Right kidney (tissue), 9 donors: ENCODE data around the gene FNDC8.
"Not testable (repeated sequence)": the region's sequence is repeated elsewhere in the genome, so short reads cannot be mapped to it uniquely, and the experiment has no call there.

Source experiments
- DNase-seq: peaks from one replicate; pipeline ENCODE4 v3.0.0-alpha.2; 2016
- long read RNA-seq, 8 donors: transcript quantifications; one replicate each; lab custom pipeline, GENCODE V29; 2026

The FNDC8 gene
- long read RNA-seq, donor 1, result 0 reads
- long read RNA-seq, donor 2, result 0 reads
- long read RNA-seq, donor 3, result 0 reads
- long read RNA-seq, donor 4, result 0 reads
- long read RNA-seq, donor 5, result 0 reads
- long read RNA-seq, donor 6, result 0 reads
- long read RNA-seq, donor 7, result 0 reads
- long read RNA-seq, donor 8, partial matches to known transcripts, result 6 of 6 reads
- long read RNA-seq, donor 8, other reads (novel, unspliced or antisense), result 0 of 6 reads

- DNase-seq, result no peak
Measured at GRCh38 chr17:35121315-35121714, at the start of gene FNDC8. Gene FNDC8 (plus strand): TSS chr17:35121615. CDS start chr17:35121694, 79 bp downstream.

- no peak for DNase-seq
Measured at GRCh38 chr17:35073183-35073790, 48.1 kb upstream of the FNDC8 start.

- no peak for DNase-seq
Measured at GRCh38 chr17:35073991-35074627, 47.3 kb upstream of the FNDC8 start.

GRCh38 chr17:35074711-35075707, 46.4 kb upstream of the FNDC8 start:
- DNase-seq, result no peak

GRCh38 chr17:35076874-35077273, 44.5 kb upstream of the FNDC8 start:
- DNase-seq, result no peak

- no peak for DNase-seq
Measured at GRCh38 chr17:35079547-35080423, 41.6 kb upstream of the FNDC8 start.

GRCh38 chr17:35080536-35080935, 40.9 kb upstream of the FNDC8 start:
- DNase-seq, result no peak

GRCh38 chr17:35081638-35082037, 39.8 kb upstream of the FNDC8 start:
- no peak for DNase-seq

- no peak for DNase-seq
Measured at GRCh38 chr17:35082073-35082657, 39.2 kb upstream of the FNDC8 start.

GRCh38 chr17:35083071-35083470, 38.3 kb upstream of the FNDC8 start:
- DNase-seq, result no peak

- DNase-seq, result no peak
Measured at GRCh38 chr17:35084987-35085386, 36.4 kb upstream of the FNDC8 start.

GRCh38 chr17:35086164-35086563, 35.3 kb upstream of the FNDC8 start:
- no peak for DNase-seq

- DNase-seq, result no peak
Measured at GRCh38 chr17:35086931-35087573, 34.4 kb upstream of the FNDC8 start.

- no peak for DNase-seq
Measured at GRCh38 chr17:35087731-35088355, 33.6 kb upstream of the FNDC8 start.

- peak; percentile 74 for DNase-seq
Measured at GRCh38 chr17:35088356-35088880, 33.0 kb upstream of the FNDC8 start.

- peak; percentile 86 for DNase-seq
Measured at GRCh38 chr17:35088881-35089585, 32.4 kb upstream of the FNDC8 start.

GRCh38 chr17:35089586-35090296, 31.7 kb upstream of the FNDC8 start:
- DNase-seq, result no peak

GRCh38 chr17:35090707-35091106, 30.7 kb upstream of the FNDC8 start:
- not testable (repeated sequence) for DNase-seq
